ENCODE measurements around the gene ANXA2R. TPM values are rescaled to one million over a fixed set of nuclear protein-coding genes. Genes with fewer than 3 reads are reported as not detected.

The ANXA2R gene
- total and polyA plus RNA-seq, 2 of the 13 experiments (the other 11 are each of a cell fraction or from before 2014, with no cell fraction given): 0.95 to 1.3 TPM

DNA sequence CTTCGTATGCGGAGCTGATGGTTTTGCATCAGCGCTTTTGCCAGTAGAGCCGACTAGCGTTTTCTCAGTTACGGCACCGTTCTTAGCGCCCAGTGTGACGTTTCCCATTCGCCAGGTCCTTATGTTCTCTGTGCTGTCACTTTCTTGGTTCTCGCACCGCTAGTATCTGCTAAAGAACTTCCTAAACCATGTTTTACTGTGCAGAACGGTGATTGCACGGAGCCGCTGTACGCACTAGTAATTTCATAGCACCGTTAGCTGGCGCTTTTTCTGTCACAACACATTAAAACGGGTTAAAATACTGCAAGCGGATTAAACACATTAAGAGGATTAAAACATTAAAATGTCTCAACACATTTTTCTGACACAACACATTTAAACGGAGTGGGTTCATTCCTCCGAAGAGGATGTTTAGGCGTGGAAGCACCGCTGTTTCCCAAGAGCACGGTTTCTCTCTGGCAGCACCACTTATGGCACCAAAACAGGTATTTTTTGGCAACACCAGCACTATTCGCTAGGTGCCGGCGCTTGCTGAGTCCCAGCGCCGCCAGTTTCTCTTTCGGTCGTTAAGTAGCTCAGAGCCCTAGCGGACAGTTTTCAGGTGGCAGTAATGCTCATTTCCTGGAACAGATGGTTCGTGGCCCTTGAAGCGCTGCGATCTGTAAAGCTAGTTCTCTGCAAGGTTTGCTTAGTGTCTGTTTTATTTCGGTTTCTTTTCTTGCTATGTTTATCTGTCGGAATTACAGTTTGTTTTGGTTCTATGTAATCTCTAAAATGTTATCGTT lies 20.3 kb downstream of the ANXA2R start (continued):
- TF ChIP-seq, protein P1, sequence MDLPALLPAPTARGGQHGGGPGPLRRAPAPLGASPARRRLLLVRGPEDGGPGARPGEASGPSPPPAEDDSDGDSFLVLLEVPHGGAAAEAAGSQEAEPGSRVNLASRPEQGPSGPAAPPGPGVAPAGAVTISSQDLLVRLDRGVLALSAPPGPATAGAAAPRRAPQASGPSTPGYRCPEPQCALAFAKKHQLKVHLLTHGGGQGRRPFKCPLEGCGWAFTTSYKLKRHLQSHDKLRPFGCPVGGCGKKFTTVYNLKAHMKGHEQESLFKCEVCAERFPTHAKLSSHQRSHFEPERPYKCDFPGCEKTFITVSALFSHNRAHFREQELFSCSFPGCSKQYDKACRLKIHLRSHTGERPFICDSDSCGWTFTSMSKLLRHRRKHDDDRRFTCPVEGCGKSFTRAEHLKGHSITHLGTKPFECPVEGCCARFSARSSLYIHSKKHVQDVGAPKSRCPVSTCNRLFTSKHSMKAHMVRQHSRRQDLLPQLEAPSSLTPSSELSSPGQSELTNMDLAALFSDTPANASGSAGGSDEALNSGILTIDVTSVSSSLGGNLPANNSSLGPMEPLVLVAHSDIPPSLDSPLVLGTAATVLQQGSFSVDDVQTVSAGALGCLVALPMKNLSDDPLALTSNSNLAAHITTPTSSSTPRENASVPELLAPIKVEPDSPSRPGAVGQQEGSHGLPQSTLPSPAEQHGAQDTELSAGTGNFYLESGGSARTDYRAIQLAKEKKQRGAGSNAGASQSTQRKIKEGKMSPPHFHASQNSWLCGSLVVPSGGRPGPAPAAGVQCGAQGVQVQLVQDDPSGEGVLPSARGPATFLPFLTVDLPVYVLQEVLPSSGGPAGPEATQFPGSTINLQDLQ (CRISPR knock-in tag; IDR thresholded peaks at IDR 0.05): no peak
- TF ChIP-seq, protein P2, sequence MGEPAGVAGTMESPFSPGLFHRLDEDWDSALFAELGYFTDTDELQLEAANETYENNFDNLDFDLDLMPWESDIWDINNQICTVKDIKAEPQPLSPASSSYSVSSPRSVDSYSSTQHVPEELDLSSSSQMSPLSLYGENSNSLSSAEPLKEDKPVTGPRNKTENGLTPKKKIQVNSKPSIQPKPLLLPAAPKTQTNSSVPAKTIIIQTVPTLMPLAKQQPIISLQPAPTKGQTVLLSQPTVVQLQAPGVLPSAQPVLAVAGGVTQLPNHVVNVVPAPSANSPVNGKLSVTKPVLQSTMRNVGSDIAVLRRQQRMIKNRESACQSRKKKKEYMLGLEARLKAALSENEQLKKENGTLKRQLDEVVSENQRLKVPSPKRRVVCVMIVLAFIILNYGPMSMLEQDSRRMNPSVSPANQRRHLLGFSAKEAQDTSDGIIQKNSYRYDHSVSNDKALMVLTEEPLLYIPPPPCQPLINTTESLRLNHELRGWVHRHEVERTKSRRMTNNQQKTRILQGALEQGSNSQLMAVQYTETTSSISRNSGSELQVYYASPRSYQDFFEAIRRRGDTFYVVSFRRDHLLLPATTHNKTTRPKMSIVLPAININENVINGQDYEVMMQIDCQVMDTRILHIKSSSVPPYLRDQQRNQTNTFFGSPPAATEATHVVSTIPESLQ (CRISPR knock-in tag; conservative IDR thresholded peaks at IDR 0.05): no peak
- TF ChIP-seq, protein P3, sequence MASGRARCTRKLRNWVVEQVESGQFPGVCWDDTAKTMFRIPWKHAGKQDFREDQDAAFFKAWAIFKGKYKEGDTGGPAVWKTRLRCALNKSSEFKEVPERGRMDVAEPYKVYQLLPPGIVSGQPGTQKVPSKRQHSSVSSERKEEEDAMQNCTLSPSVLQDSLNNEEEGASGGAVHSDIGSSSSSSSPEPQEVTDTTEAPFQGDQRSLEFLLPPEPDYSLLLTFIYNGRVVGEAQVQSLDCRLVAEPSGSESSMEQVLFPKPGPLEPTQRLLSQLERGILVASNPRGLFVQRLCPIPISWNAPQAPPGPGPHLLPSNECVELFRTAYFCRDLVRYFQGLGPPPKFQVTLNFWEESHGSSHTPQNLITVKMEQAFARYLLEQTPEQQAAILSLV (CRISPR knock-in tag; IDR thresholded peaks at IDR 0.05; ENCODE audit: borderline replicate concordance): no peak; the same call in 1 of the 2 replicates
- TF ChIP-seq, protein P4, sequence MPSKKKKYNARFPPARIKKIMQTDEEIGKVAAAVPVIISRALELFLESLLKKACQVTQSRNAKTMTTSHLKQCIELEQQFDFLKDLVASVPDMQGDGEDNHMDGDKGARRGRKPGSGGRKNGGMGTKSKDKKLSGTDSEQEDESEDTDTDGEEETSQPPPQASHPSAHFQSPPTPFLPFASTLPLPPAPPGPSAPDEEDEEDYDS (CRISPR knock-in tag; IDR thresholded peaks at IDR 0.05): no peak
- no peak for TF ChIP-seq KLF6 (CRISPR knock-in tag; IDR thresholded peaks at IDR 0.05)
- TF ChIP-seq ARNTL (CRISPR knock-in tag; IDR thresholded peaks at IDR 0.05): no peak
- no peak for TF ChIP-seq SP1 (IDR thresholded peaks at IDR 0.05)
- TF ChIP-seq SP1 (CRISPR knock-in tag; IDR thresholded peaks at IDR 0.05): no peak
- TF ChIP-seq RFXANK (CRISPR knock-in tag; IDR thresholded peaks at IDR 0.05): no peak
- no peak for TF ChIP-seq ZNF207 (IDR thresholded peaks at IDR 0.05; ENCODE audit: borderline replicate concordance)
- no peak for TF ChIP-seq ZNF101 (CRISPR knock-in tag; IDR thresholded peaks at IDR 0.05; ENCODE audit: borderline replicate concordance, low read depth)
- TF ChIP-seq ZNF343 (CRISPR knock-in tag; IDR thresholded peaks at IDR 0.05): 0 out of 2 replicates have a peak, but pooled peaks have one; percentile 61
- TF ChIP-seq SAFB2 (CRISPR knock-in tag; IDR thresholded peaks at IDR 0.05; ENCODE audit: borderline replicate concordance, low read depth): no peak
- no peak for TF ChIP-seq ZNF160 (CRISPR knock-in tag; IDR thresholded peaks at IDR 0.05)
- TF ChIP-seq RBAK (CRISPR knock-in tag; IDR thresholded peaks at IDR 0.05): no peak
- TF ChIP-seq SATB2 (CRISPR knock-in tag; IDR thresholded peaks at IDR 0.05): no peak
- TF ChIP-seq ZNF121 (CRISPR knock-in tag; IDR thresholded peaks at IDR 0.05): no peak
- TF ChIP-seq, protein P5, sequence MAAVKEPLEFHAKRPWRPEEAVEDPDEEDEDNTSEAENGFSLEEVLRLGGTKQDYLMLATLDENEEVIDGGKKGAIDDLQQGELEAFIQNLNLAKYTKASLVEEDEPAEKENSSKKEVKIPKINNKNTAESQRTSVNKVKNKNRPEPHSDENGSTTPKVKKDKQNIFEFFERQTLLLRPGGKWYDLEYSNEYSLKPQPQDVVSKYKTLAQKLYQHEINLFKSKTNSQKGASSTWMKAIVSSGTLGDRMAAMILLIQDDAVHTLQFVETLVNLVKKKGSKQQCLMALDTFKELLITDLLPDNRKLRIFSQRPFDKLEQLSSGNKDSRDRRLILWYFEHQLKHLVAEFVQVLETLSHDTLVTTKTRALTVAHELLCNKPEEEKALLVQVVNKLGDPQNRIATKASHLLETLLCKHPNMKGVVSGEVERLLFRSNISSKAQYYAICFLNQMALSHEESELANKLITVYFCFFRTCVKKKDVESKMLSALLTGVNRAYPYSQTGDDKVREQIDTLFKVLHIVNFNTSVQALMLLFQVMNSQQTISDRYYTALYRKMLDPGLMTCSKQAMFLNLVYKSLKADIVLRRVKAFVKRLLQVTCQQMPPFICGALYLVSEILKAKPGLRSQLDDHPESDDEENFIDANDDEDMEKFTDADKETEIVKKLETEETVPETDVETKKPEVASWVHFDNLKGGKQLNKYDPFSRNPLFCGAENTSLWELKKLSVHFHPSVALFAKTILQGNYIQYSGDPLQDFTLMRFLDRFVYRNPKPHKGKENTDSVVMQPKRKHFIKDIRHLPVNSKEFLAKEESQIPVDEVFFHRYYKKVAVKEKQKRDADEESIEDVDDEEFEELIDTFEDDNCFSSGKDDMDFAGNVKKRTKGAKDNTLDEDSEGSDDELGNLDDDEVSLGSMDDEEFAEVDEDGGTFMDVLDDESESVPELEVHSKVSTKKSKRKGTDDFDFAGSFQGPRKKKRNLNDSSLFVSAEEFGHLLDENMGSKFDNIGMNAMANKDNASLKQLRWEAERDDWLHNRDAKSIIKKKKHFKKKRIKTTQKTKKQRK (IDR thresholded peaks at IDR 0.05; ENCODE audit: low read length): no peak
- TF ChIP-seq PHB2 (IDR thresholded peaks at IDR 0.05; ENCODE audit: partially characterized antibody): no peak
- TF ChIP-seq ZIK1 (CRISPR knock-in tag; IDR thresholded peaks at IDR 0.05; ENCODE audit: borderline replicate concordance, low read depth): no peak
